GM12872 (cell line): ENCODE results near the gene C7.

Experiments
- TF ChIP-seq, protein P1 (sequence below): IDR thresholded peaks from 3 replicates; pipeline ENCODE4 v1.5.1; 2011; ENCODE audit warnings: low read depth, mild to moderate bottlenecking, low read length, moderate library complexity; ENCODE audit not compliant: insufficient read depth

Gene C7

DNA sequence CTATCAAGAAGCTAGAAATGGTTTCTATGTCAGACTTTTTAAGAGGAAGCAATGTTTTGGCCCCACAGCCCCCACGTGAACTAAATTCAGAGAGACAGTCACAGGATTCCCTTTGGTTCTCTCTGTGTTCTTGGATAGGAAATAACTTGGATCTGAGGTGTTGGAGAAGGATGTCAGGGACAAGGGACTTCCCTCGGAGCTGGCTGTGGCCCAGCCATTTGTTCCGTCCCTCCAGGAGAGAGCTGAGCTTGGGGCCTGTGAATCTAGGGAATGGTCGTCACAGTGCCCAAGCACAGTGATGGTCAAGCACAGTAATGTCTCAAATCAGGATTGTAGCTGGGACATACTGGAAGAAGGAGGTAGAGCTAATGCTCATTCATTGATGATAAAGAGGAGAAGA is 2.0 kb downstream of the C7 start:
- TF ChIP-seq, protein P1, sequence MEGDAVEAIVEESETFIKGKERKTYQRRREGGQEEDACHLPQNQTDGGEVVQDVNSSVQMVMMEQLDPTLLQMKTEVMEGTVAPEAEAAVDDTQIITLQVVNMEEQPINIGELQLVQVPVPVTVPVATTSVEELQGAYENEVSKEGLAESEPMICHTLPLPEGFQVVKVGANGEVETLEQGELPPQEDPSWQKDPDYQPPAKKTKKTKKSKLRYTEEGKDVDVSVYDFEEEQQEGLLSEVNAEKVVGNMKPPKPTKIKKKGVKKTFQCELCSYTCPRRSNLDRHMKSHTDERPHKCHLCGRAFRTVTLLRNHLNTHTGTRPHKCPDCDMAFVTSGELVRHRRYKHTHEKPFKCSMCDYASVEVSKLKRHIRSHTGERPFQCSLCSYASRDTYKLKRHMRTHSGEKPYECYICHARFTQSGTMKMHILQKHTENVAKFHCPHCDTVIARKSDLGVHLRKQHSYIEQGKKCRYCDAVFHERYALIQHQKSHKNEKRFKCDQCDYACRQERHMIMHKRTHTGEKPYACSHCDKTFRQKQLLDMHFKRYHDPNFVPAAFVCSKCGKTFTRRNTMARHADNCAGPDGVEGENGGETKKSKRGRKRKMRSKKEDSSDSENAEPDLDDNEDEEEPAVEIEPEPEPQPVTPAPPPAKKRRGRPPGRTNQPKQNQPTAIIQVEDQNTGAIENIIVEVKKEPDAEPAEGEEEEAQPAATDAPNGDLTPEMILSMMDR, result no peak

DNA sequence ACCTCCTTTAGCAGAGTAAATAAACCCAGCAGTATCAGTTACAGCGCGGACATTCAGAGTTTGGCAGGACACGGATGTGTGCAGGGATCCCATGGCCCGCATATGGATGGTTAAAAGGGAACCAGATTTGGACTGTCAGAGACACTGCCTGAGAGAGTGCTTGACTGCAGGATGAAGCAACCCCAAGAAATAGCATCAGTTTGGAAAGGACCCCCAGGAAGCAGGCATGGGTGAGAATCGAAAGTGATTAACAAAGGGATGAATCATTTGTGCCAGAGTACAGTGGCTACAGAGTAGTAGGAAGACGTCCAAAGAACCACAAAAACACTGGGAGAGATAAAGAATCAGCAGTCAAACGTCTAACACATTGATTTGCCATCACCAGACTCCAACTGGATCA is 5.5 kb downstream of the C7 start:
- TF ChIP-seq, protein P1, result no peak

DNA sequence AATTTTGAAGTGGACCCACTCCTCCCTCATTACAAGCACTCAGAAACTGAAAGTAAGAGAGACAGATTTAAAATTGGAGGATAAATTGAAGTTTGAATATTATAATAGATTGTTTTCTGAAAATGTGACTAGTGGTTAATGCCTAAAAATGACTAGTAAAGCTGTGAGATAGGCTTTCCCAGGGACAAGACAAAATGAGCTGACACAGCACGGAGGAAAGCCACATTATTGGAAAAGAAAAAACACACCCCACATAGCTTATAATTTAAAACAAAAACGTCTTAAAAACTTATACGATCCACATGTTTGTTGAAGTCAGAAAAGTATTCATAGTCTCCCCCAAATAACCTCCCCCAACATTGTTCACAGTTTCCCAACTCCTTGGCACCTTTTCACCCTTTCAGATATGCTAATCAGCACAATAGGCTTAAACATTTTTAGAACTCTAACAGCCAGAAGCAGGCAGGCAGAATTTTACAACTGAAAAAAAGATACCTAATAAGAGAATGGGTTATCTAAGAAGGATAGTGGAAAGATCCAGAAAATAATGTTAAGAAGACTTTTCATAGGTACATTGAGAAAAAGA is 6.1 kb downstream of the C7 start:
- TF ChIP-seq, protein P1, result no peak

DNA sequence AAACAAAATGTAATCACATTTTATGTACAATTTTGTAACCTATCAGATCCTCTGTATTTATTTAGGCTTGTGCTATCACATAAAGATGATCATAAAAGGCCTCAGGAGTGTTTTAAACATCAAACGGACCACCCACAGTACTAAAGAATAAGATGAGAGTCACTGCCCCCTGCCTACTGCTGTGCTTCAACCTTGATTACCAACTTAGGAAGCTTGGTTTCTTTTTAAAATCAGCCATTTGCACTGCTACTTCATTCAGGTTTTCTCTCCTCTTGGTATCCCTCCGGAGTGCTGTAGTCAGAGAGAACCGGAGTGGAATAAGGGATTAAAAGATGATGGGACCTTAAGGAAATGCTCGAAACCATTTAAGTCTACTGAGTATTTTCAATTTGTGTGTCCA is 6.9 kb downstream of the C7 start:
- TF ChIP-seq, protein P1, result no peak

DNA sequence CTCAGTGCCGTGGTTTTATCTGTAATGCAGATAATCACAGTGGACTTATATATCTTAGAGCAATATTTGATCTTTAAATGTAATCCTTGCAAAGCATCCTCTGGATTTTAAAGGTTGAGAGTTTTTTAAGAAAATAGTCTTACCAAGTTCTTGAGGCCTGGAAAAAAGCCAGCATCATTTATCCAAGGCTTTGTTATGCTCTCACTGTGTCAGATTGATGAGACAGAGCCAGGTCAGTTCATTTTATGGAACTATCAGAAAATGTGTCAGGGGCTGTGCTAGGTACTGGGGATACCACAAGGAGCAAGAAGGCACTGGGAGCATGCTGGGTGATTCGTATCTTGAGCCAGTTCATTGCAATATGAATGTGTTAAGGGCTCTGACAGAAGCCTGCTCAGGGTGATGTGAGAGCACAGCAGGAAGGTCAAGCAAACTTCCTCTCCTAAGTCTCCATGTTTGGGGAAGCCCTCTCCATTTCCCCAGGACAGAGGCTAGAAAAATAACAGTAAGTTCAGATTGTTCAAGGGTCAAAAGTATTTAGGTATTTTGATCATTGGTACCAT is 19.7 kb downstream of the C7 start:
- TF ChIP-seq, protein P1, result no peak

DNA sequence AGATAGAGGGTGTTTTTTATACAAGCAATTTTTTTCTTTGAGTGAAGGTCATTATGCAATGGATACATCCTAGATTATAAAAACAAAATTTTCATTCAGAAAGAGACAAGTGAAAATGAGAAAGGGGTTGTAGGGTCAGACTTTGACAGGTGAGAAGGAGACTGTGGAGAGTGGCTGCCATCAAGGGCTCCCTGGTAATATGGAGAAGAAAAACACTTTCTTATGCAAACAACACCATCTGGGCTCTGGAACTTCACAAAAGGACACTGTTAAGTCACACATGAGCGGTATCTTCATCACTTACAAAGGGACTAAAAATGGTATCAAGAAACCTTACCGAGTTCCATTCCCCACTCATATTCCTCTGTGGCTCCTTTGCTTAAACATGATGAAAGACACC is 23.5 kb downstream of the C7 start:
- TF ChIP-seq, protein P1, result no peak

DNA sequence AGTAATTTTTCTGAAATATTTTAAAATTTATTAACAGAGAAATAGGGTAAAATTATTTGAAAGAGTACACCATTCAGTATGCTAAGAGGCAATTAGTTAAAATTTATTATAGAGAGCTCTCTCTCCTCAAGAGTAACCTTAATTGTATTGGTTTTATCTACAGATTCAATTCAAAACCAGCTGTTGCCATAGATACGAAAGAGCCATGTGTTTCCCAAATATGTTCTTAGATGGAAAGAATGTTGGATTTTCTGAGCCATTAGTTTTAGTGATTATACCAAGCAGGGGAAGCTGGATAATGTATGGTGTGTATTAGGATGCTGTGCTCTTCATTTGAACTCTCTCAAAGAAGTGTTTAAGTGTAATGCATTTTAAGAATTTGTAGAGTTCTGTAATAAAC is 27.8 kb downstream of the C7 start:
- TF ChIP-seq, protein P1, result no peak
